Ammon's horn (tissue), 1 donor: ENCODE measurements around the gene MT1X.

ENCODE experiments used
- DNase-seq: peaks from one replicate; pipeline ENCODE4 v3.0.0-alpha.2; 2016; ENCODE audit warnings: low spot score

Gene MT1X

DNA sequence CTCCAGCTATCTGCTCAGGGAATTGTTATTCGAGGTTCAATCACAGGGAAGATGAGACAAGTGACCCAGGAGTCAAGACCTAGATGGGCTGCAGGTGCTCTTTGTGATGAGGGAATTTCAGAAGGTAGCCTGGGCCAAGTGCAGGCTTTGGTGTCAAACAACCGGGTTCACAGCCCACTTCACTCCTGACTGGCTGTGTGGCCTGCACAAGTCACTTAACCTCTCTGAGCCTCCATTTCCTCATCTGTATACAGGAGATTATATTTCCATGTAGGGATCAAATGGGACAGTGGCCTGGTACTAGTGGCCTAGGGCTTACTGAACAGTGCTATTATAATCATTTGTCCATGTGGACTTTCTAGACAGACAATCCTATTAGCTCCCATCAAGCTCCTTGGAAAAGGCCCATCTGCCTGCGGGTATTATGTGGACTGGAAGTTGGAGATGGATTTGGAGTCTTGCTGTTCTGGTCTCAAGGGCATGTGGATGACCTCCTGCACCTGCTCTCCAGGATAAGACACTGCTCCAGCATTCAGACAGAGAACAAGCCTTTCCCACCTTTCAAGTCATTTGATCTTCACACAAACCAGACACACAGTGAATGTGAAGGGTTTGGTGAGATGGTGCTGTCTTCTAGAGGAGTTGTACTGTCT, 3.1 kb upstream of the MT1X start:
- no peak for DNase-seq

DNA sequence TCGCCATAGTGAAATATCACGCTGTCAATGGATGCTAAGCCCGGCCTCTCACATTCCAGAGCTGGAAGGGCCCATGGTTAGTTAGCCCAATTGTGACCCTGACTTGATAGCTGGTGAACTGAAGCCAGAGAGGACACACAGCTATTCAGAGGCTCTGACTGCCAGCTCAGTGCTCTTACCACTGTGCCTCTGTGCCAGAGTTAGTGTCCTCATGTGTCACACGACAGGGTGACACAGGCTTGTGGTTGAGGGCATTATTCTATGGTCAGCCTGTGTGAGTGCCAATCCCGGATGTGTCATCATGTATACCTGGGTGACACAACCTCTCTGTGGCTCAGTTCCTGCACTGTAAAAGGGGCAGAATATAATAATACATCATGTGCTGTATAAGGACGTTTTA, 2.5 kb upstream of the MT1X start:
- DNase-seq, result no peak

DNA sequence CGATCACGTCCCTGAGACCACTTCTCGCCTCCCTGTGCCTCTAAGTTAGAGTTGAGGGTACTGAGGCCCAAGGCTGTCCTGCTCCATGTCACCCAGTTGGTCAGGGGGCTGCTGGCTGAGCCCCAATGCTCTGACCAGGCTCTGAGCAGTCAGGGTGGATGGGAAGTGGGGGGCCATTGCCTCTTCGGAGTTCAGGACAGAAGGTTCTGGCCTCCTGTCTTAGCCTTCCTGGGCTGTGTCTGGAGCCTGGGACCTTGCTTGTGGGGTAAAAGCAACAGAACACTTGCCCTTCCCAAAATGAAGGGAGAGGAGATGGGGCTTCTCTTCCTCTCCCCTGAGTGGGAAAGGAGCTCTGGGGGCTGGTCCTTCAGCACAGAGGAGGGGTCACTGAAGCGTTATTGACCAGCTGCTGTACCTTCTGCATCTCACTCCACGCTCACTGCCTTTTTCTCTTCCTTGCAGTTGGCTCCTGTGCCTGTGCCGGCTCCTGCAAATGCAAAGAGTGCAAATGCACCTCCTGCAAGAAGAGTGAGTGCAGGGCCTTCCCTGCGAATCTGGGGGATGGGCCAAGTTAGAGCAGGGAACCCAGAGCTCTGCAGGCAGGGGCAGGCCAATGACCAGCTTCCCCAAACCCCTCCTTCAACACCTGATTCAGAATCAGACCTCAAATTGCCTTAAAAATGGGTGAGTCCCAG, 580 bp downstream of the MT1X start:
- no peak for DNase-seq

DNA sequence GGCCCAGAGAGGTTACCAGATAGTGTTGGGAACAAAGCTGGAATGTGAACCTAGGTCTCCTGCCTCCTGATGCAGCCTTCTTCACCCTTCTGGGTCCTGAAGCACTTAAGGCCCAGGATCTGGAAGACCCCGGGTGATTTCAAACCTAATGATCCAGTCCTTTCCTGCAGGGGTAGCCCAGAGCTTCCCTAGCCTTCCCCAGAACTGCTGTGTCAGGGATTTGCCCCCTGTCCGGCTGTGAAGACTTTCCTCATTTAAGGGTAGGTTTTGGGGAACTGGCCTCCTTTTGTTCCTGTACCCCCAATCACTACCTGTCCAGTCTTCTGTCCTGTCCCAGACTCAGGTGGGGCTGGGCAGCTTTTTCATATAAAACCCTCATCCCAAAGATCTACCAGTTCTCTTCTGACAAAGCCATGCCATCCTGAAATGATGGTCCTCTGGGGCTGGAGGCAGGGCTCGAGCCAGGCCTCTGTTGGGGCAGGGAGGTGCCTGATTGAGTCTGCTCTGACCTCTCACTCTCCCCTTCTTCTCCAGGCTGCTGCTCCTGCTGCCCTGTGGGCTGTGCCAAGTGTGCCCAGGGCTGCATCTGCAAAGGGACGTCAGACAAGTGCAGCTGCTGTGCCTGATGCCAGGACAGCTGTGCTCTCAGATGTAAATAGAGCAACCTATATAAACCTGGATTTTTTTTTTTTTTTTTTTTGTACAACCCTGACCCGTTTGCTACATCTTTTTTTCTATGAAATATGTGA, 1.3 kb downstream of the MT1X start:
- no peak for DNase-seq

DNA sequence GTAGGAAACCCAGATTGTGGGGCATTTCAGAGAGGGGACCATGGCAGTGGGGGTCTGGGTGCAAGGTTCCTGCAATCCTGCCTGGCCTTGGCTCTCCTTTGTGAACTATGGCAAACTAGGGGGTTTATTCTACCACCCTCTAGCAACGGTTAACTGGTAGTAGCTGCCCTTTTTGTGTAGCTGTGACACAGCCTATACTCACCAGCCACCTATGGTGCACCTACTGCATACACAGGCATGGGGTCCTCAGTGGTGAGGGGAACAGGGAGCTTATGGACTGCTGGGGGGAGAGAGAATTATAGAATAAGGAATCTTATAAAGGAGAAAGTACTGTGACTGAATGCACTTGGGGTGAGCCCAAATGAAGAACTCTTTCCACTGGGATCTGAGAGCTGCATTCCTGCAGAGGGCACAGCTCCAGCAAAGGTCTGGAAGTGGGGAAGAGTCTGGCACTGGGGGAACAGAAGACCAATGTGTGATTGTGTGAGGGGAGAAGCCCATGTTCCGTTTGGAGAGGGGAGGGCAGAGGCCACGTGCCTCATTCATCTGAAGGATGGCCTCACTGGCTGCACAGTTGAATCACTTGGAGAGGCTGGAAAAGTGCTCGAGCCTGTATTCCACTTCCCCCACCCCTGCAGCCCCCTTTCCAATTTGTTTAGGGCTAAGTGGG, 2.1 kb downstream of the MT1X start:
- DNase-seq, result no peak

DNA sequence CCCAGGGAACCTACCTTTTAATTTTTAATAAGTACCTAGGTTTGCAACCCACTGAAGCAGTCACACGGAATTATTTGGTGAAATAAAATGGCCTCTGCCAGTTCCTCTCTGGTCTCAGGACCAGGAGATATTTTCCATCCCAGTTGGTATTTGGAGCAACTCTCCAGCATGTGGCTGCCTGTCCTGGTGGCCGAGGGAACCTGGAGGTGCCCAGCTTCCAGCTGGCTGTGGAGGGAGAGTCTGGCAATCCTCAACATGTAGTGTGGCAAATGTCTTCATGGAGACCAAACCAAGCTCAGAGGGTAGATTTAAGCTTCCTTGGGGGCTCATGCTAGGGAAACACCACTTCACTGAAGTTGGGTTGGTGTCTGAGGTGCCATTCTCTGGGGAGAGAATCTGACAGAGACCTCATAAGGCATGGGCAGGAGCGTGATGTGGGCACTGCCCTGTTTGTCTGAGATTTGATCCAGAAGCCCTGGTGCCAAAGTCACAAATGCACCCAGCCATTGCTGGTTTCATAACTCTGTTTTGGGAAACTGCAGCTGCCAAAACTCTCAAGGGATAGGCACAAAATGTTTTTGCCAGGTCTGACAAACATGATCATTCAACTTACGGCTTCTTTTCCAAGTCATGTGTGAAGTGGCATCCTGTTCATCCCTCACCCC, 2.8 kb downstream of the MT1X start:
- no peak for DNase-seq

DNA sequence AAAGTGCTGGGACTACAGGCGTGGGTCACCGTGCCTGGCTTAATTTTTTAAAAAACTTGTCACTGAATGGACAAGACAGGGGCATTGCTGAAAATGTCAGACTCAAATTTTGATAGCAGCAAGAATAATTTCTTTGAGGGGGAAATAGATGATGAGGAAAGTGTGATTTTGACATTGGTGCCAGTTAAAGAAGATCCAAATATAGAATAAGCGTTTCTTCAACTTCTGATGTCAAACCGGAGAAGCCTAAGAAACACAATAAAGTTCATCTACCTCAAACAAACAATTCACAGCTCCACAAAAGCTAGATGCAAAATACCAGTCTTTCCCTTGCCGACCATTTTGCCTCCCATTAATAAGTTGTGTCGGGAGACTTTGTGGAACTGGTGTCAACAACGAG, 4.5 kb downstream of the MT1X start:
- no peak for DNase-seq

DNA sequence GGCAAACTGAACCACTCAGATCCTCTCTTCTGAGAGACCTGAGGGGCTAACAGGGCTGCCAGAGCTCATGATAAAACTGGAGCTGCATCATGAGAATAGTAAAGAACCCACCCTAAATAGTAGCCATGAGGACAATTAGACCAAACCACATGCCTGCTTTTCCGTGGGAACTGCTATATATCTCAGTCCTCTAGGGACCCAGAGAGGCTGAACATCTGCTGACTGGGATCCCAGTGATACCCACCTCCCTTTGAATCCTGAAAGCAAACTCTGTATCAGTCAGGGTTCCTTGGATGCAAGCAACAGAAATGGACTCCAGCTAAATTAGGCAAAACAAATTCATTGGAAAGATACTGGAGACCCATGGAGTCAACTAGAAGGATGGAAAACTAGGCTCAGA, 6.5 kb downstream of the MT1X start:
- DNase-seq, result no peak

DNA sequence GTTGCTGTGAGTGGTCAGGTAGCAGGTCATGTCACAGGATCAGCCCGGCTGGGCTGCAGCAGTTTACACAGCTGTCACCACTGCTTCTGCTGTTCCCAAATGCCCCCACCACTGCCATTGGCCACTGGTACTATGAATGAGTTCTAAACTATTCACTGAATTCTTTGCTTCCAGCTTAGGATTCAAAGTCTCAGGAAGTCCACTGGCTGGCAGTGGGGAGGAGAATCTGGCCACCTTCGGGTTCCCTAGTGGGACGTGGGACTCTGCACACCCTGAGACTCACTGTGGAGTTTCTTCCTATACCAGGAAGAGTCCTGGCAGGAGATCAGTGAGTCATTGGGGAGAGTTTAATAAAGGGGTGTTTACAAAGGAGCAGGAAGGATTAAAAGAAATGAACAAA, 6.9 kb downstream of the MT1X start:
- DNase-seq, result no peak

DNA sequence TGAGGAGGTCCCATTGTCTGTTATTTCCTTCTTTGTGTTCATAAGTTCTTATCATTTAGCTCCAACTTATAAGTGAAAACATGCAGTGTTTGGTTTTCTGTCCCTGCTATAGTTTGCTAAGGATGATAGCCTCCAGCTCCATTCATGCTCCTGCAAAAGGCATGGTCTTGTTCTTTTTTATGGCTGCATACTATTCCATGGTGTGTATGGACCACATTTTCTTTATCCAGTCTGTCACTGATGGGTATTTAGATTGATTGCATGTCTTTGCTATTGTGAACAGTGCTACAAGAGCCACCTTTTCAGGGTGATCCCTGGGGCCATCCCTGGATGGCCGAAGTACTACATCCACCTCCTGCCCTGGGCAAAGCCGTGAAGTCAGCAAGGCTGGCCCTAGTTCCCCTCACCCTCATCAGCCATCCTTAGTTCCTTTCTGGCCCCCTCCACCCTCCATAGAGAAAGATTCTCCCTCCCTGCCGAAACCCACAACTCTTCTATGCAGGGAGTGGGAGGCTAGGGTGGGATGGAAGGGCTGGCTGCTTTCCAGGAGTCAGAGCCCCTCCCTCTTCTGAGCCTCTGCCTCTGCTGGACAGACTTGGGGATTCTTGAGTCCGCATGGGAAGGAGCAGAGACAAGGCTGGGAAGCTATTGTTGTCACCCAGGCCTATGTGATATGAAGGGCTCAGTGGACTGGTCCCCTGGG, 8.3 kb downstream of the MT1X start:
- no peak for DNase-seq

DNA sequence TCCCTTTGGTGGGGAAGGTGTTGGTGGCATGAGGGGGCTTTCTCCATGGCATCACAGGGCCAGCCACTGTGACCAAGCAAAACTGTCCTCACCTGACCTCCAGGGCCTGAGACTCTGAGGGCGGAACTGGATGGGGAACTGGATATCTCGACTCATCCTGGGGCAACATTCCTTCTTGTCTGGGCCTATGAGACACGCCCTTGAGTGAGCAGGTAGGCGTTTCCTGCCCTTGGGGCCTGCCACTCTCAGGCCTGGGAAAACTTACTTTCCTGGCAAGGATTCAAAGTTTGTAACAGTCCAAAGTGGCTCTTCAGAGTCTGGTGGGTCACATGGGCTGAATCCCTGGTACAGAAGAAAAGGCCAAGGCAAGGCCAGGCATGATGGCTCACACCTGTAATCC, 9.6 kb downstream of the MT1X start:
- no peak for DNase-seq

DNA sequence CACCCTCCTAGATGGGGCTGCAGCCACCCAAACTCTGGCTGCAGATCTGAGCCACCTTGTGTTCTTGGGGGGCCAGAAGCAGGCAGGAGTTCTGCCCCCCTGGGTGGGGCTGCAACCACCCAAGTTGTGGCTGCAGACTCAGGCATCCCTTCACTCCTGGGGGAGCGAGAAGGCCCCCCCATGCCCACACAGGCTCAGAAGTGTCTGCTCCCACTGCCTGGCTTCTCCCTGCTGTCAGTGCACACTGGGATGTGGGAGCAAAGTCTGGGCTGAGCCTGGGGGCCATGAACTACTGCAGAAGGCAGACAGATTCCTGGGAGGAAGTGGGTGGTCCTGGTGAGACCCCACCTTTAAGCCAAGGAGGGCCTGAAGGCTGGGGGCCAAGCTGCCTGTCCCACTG, 13.0 kb downstream of the MT1X start:
- DNase-seq, result no peak

DNA sequence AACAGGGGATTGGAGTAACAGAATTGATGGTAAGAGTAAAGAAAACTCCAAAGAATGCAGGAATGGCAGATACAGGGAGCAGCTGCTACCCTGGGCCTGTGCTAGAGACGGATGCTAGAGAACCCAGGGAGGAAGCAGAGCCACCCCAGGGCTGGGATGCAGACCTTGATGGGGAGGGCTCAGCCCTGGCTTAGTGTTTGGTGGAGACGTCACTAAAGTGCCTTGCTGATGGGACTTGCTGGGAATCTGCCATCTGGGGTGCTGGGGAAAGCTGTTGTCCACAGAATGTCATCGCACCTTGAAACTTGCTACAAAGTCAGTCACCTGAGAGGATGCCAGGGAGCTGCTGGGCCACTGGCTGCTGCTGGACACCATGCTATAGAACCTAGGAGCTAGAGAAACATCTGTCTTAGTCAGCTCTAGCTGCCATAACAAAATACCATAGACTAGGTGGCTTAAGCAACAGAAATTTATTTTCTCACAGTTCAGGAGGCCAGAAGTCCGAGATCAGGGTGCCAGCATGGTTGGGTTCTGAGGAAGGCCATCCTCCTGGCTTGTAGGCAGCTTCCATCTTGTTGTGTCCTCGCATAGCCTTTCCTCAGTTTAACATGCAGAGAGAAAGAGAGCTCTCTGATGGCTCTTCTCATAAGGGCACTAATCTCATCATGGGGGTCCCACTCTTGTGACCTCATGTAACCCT, 15.3 kb downstream of the MT1X start:
- DNase-seq, result no peak

DNA sequence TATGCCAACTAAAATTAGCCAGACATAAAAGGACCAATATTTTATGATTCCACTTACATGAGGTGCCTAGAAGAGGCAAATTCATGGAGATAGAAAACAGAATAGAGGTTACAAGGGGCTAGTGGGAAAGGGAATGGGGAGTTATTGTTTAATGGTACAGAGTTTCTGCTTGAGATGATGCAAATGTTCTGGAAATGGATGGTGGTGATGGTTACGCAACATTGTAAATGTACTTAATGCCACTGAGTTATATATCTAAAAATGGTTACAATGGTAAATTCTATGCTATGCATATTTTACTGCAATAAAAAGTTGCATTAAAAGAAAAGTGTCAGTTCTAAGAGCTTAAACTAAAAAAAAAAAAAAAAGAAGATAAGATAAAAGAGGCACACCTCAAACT, 17.9 kb downstream of the MT1X start:
- DNase-seq, result no peak

DNA sequence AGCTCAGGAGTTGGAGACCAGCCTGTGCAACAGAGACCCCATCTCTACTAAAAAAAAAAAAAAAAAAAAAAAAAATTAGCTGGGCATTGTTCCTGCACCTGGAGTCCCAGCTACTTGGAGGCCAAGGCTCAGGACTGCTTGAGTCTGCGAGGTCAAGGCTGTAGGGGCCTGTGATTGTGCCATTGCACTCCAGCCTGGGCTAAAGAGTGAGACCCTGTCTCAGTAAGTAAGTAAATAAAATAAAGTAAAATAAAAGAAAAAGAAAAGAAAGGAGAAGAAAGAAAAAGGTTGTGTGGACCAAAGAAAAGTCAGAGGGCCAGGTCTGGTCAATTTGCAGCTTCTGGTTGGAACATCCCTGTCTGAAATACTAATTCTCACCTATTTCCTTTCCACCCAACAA, 18.4 kb downstream of the MT1X start:
- no peak for DNase-seq

DNA sequence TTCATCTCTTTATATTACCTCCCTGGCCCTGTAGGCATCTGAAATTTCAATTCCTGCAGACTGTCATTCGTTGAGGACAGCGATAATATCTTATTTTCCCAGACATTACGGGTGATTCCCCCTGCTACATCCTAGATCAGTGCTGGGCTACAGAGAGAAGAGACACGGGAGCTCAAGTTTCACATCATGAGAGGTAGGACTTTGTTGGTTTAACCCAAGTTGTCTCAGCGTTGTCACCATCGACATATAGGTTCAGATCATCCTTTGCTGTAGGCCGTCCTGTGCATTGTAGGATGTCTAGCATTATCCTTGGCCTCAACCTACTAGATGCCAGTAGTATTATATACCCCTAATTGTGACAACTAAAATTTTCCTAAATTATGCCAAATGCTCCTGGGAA, 19.3 kb downstream of the MT1X start:
- no peak for DNase-seq

DNA sequence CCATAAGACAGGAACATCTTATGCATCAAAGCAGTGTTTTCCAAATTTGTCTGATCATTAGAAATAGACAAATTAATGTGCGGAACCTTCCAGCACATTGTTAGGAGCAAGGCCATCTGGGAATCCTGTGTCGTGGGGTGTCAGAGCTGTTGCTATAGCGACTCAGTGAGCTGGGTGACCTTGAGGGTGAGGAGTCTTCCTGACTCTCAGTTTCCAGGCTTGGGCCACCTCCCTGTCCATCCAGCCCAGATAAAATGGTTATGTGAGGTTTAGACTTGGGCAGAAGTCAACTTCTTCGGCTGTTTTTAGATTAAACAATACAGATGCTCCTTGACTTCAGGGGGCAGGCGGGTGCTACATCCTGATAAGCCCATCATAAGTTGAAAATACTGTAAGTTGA, 20.6 kb downstream of the MT1X start:
- no peak for DNase-seq

DNA sequence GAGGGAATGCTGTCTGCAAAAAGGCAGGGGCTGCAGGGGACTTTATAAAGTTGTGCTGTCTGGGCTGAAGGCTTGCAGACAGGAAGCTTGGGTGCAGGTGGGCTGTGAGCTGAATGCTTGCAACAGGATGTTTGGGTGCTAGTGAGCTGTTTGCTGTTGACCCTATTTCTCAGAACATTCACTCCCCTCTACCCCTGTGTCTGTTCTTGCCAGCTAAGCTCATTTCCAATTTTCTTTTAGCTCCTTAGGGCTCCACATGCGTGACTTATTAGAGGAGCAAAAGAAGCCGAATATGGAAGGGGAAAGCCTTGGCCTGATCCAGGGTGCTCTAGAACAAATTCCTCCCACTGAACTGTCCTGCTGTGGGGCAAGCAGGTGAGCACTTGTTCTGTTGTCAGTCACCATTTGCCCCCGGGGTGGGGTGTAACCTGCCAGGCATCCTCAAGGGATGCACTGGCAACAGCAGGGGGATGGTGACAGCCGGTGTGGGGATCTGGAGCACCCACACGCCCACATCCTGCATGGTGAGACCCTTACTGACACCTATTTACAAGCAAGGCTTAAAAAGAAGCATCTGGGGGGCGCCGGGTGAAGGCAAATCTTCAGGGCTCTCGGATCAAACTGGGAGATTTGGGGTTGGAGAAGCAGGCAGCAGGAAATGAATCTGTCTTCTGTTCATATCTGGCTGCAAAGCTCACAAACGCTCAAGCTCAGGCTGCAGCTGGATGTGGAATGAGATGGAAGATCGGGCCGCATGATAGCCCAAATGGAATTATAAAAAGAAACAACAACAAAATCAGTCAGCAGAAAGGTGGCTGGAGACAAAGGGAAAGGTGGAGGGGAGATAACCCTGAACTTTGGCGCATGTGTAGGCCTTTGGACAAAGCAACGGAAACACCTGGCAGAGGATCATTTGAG, 26.5 kb downstream of the MT1X start:
- no peak for DNase-seq

DNA sequence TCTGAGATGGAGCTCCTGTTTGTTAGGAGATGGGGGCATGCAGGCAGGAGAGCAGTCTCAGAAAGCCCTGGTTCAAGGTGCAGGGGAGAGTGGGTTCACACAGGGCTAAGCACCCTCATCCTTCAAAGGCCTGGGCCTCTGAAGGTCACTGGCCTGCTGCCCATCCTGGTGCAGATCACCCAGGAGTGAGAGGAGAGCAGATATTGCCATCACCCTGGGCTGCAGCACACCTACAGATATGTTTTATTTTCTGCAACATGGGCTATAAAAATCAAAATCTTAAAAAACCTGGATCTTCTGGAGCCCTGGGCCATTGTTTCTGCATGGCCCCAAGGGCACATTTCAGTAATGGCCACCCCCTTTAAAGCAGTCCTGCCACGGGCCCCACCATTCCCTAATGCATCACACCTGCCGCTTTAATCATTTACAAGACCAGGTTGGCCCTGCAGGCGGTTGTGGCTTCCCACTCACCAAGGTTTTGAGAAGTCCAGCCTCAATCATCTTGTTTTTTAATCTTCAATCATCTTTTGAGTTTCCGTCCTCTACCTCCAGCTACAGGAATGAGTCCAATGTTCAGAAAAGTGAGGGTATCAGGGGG, 27.3 kb downstream of the MT1X start:
- DNase-seq, result no peak
